ENCODE data around the gene ZSWIM9. TPM values are rescaled to one million over a fixed set of nuclear protein-coding genes. Genes with fewer than 3 reads are reported as not detected.

Gene ZSWIM9
- total RNA-seq, 3 donors from 2014 or later = 2.9 to 3.9 (median 2.9) TPM

GRCh38 chr19:48196321-48196763 lies 25.9 kb downstream of the ZSWIM9 start:
- Histone ChIP-seq H3K4me1 (no peaks in the 10 kb centered on the region), H3K4me3 (no peak overlapping the region), H3K9me3 (no peaks in the 10 kb centered on the region), H3K27ac (no peak overlapping the region), H3K36me3 (no peaks in the 10 kb centered on the region), H3K27me3 (no peaks in the 10 kb centered on the region)
- peak in 1 of 2 donors; percentile 14 for DNase-seq (ENCODE audit: low spot score in 2 of 2)
- TF ChIP-seq POLR2AphosphoS5 (IDR thresholded peaks at IDR 0.05) = no peak
- intact Hi-C loops (cut with DNase I; ENCODE audit: low total_unique reads) = no loop called here

GRCh38 chr19:48196933-48197665 lies 26.6 kb downstream of the ZSWIM9 start:
- no peak for TF ChIP-seq CTCF (IDR thresholded peaks at IDR 0.05)
- TF ChIP-seq POLR2AphosphoS5 (IDR thresholded peaks at IDR 0.05) = no peak
- TF ChIP-seq POLR2A (IDR thresholded peaks at IDR 0.05) = no peak
- Histone ChIP-seq H3K9me3 (no peaks in the 10 kb centered on the region), H3K27me3 (no peaks in the 10 kb centered on the region), H3K27ac (no peak overlapping the region), H3K4me1 (no peaks in the 10 kb centered on the region), H3K36me3 (no peaks in the 10 kb centered on the region), H3K4me3 (no peak overlapping the region)
- intact Hi-C loops (cut with DNase I; ENCODE audit: low total_unique reads) = no loop called here
- DNase-seq (ENCODE audit: low spot score in 2 of 2) = no peak

- DNase-seq (ENCODE audit: low spot score in 2 of 2) = no peak
- no peaks in the 10 kb centered on the region for H3K9me3 ChIP-seq
- H3K27ac ChIP-seq = peak overlapping the region; percentile 66 to 82
- H3K4me1 ChIP-seq = peaks cover 0 to 6% of the 10 kb centered on the region in 2 donors
- H3K27me3 ChIP-seq = no peaks in the 10 kb centered on the region
- TF ChIP-seq CTCF (IDR thresholded peaks at IDR 0.05) = no peak
- TF ChIP-seq POLR2A (IDR thresholded peaks at IDR 0.05) = no peak
- no peak for TF ChIP-seq POLR2AphosphoS5 (IDR thresholded peaks at IDR 0.05)
- no peaks in the 10 kb centered on the region for H3K36me3 ChIP-seq
- intact Hi-C loops (cut with DNase I; ENCODE audit: low total_unique reads) = no loop called here
- H3K4me3 ChIP-seq = peak overlapping the region; percentile 54 to 74 (median 65)
These were observed 32.8 kb downstream of the ZSWIM9 start for GRCh38 chr19:48203222-48203793.

- H3K36me3 ChIP-seq = no peaks in the 10 kb centered on the region
- H3K4me3 ChIP-seq = peak overlapping the region; percentile 54 to 74 (median 65)
- peak; percentile 90 to 93 for DNase-seq (ENCODE audit: low spot score in 2 of 2)
- intact Hi-C loops (cut with DNase I; ENCODE audit: low total_unique reads) = no loop called here
- no peaks in the 10 kb centered on the region for H3K9me3 ChIP-seq
- peaks cover 0 to 6% of the 10 kb centered on the region in 2 donors for H3K4me1 ChIP-seq
- H3K27me3 ChIP-seq = no peaks in the 10 kb centered on the region
- H3K27ac ChIP-seq = peak overlapping the region; percentile 66 to 82
- TF ChIP-seq POLR2A (IDR thresholded peaks at IDR 0.05) = no peak
- TF ChIP-seq POLR2AphosphoS5 (IDR thresholded peaks at IDR 0.05) = peak in 2 of 3 donors; percentile 16 to 45
These were observed 33.5 kb downstream of the ZSWIM9 start for GRCh38 chr19:48203794-48204628.

- H3K4me1 ChIP-seq = peaks cover 0 to 6% of the 10 kb centered on the region in 2 donors
- no peak overlapping the region for H3K27ac ChIP-seq
- intact Hi-C loops (cut with DNase I; ENCODE audit: low total_unique reads) = no loop called here
- H3K9me3 ChIP-seq = no peaks in the 10 kb centered on the region
- H3K36me3 ChIP-seq = no peaks in the 10 kb centered on the region
- H3K4me3 ChIP-seq = no peak overlapping the region
- DNase-seq (ENCODE audit: low spot score in 2 of 2) = no peak
- TF ChIP-seq POLR2A (IDR thresholded peaks at IDR 0.05) = no peak
- TF ChIP-seq CTCF (IDR thresholded peaks at IDR 0.05) = no peak
- no peaks in the 10 kb centered on the region for H3K27me3 ChIP-seq
These were observed 36.1 kb downstream of the ZSWIM9 start for GRCh38 chr19:48206397-48207093.

All from breast epithelium (tissue), 4 donors.